ENCODE data around the gene PEMT.

The PEMT gene

DNA sequence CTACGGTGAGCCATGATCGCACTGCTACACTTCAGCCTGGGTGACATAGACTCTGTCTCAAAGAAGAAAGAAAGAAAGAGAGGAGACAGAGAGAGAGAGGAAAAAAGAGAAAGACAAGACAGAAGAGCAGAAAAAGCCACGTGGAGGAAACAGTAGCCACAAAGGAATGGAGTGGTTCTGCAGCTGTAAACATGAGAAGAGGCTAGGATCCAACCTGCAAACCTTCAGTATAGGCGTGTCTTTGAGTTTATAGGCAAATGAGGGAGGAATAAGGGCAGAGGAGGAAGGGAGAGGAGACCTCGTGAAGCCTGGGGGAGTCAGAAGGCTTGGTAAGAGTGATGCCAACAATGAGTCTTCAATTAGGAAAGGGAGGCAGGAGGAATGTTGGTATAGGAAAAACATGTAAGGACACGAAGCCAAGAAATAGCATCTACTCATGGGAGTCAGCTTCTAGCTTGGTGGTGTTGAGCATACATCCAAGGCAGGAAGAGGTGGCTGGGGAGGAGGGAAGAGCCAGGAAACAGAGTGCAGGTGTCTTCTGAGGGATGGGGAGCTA is 110.8 kb downstream of the PEMT start:
- TF ChIP-seq, protein P1, sequence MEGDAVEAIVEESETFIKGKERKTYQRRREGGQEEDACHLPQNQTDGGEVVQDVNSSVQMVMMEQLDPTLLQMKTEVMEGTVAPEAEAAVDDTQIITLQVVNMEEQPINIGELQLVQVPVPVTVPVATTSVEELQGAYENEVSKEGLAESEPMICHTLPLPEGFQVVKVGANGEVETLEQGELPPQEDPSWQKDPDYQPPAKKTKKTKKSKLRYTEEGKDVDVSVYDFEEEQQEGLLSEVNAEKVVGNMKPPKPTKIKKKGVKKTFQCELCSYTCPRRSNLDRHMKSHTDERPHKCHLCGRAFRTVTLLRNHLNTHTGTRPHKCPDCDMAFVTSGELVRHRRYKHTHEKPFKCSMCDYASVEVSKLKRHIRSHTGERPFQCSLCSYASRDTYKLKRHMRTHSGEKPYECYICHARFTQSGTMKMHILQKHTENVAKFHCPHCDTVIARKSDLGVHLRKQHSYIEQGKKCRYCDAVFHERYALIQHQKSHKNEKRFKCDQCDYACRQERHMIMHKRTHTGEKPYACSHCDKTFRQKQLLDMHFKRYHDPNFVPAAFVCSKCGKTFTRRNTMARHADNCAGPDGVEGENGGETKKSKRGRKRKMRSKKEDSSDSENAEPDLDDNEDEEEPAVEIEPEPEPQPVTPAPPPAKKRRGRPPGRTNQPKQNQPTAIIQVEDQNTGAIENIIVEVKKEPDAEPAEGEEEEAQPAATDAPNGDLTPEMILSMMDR (conservative IDR thresholded peaks at IDR 0.05; ENCODE audit: low read depth, low read length), result no peak
- DNase-seq (ENCODE audit: low read depth), result no peak
- H3K4me3 ChIP-seq (ENCODE audit: low read depth, low read length), result no peak overlapping the region

DNA sequence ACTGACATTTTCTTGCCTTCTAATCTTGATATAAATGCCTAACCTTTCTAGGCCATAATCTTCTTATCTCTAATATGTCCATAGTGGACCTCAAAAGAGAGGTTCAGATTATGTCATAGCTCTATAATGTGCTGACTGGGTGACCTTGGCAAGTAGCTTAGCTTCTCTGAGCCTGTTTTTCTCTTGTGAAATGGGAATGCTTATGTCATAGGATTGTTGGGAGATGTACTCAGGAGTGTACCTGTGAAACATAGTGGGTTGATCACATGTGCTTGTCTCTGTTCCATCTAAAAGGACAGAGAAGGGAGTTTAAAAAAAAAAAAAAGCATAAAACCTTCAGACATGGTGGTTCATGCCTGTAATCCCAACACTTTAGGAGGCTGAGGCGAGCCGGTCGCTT is 112.3 kb downstream of the PEMT start:
- no peak overlapping the region for H3K4me3 ChIP-seq (ENCODE audit: low read depth, low read length)
- TF ChIP-seq, protein P1 (conservative IDR thresholded peaks at IDR 0.05; ENCODE audit: low read depth, low read length), result no peak
- DNase-seq (ENCODE audit: low read depth), result peak; percentile 30

DNA sequence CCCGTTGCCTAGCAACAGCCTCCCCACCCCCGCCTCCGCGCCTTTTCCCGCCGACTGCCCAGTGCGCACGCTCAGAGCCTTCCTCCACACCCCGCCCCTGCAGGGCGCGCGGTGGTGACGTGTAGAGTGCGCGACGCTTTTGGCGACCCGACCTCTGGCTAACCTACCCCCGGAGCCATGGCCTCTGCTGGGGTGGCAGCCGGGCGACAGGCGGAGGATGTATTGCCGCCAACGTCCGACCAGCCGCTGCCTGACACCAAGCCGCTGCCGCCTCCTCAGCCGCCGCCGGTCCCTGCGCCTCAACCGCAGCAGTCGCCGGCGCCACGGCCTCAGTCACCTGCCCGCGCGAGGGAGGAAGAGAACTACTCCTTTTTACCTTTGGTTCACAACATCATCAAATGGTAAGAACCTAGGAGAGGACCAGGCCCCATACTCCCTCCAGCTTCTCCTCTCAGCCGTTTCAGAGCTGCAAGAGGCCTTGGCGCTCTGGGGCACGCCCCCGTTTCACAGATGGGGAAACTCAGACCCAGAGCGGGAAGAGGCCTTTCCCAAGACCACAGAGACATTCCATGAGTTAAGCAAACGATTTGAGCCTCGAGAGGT is 114.5 kb downstream of the PEMT start, which contains the start of gene MED9:
Gene MED9 (plus strand): TSS at position 136 of the 603 bp plus-strand sequence. CDS start 42 bp downstream, at position 178.
- DNase-seq (ENCODE audit: low read depth), result peak; percentile 88
- TF ChIP-seq, protein P1 (conservative IDR thresholded peaks at IDR 0.05; ENCODE audit: low read depth, low read length), result no peak
- peak within 1 kb of the TSS; percentile 99 for H3K4me3 ChIP-seq (ENCODE audit: low read depth, low read length)

DNA sequence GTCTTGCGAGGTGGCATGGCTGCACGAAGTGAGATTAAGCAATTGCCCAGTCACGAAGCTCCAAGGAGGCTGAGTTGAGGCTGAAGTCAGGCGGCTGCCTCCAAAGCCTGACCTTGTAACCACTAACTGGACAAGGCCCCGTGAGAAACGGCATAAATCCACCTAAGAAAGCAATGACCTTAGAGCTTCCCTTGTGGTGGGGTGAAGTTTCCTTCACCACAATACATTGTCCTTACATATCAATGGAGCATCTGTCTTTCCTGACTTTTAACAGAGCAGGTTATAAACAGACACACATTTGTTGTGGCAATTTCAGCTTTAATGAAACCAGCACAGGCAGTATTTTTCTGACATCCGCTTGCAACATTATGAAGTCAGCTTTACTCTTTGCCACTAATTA is 117.2 kb downstream of the PEMT start:
- TF ChIP-seq, protein P1 (conservative IDR thresholded peaks at IDR 0.05; ENCODE audit: low read depth, low read length), result no peak
- no peak for DNase-seq (ENCODE audit: low read depth)
- H3K4me3 ChIP-seq (ENCODE audit: low read depth, low read length), result no peak overlapping the region

DNA sequence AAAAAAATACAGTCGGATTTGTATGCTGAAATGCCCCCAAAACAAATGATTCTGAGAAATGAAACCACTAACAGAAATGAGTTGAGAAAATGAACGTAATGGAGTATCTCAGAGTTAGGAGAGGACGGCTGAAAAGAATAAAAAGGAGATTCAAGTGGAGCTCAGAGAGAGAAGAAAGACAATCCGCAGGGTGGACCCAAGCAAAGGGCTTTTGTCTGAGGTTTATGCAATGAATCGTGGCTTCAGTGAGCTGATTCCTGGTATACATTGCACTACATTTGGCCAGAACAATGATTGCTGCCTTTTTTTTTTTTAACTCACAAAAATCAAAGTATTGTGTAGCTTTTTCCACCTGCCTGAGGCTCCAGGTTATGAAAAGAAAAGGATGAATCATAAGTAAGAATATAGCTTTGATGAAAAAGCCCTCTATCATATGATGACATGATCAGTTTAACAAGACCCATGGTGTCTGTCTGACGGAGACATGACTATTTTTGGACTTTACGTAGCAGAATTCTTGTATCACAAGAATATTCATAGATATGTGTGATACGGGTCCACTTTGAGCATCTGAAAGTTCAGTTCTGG is 119.1 kb downstream of the PEMT start:
- TF ChIP-seq, protein P1 (conservative IDR thresholded peaks at IDR 0.05; ENCODE audit: low read depth, low read length), result no peak
- DNase-seq (ENCODE audit: low read depth), result no peak

DNA sequence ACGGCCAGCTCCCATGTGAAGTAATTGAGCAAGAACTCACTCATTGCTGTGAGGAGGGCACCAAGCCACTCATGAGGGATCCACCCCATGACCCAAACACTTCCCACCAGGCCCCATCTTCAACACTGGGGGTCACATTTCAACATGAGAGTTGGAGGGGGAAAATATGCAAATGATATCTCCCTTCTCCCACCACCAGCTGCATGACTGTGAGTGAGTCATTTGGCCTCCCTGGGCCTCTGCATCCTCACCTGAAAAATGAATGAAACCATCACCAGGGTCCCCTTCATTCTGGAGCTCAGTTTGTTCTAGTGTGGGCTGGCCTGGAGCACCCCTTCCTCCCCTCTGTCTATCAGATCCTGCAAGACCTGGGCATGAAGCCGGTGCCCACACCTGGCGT is 121.5 kb downstream of the PEMT start:
- TF ChIP-seq, protein P1 (conservative IDR thresholded peaks at IDR 0.05; ENCODE audit: low read depth, low read length), result no peak
- no peak overlapping the region for H3K4me3 ChIP-seq (ENCODE audit: low read depth, low read length)
- DNase-seq (ENCODE audit: low read depth), result no peak

More for the DNA sequence above, 119.1 kb downstream of the PEMT start:
- H3K4me3 ChIP-seq (ENCODE audit: low read depth, low read length), result no peak overlapping the region
